ENCODE results near the gene RPRML.
"Not testable (repeated sequence)": the region's sequence is repeated elsewhere in the genome, so short reads cannot be mapped to it uniquely, and the experiment has no call there.

The RPRML gene

GRCh38 chr17:47009759-47010594 is 30.9 kb upstream of the RPRML start:
- no peak overlapping the region for H3K4me3 ChIP-seq (ENCODE audit: low read length)
- H3K4me2 ChIP-seq (ENCODE audit: low read depth, low read length): no peak overlapping the region
- no peaks in the 10 kb centered on the region for H3K9me2 ChIP-seq (replicated peaks; ENCODE audit: insufficient read depth, low read length)
- no peaks in the 10 kb centered on the region for H3K9me3 ChIP-seq (replicated peaks; ENCODE audit: insufficient read depth, low read length)
- no peak overlapping the region for H2AFZ ChIP-seq (ENCODE audit: low read length)
- H3K36me3 ChIP-seq (replicated peaks; ENCODE audit: insufficient read depth, low read length): no peaks in the 10 kb centered on the region
- H3K9ac ChIP-seq (ENCODE audit: low read length): no peak overlapping the region
- no peak for DNase-seq
- H3K27me3 ChIP-seq (replicated peaks; ENCODE audit: insufficient read depth, low read length): no peaks in the 10 kb centered on the region
- H3F3A ChIP-seq (ENCODE audit: insufficient read depth, low read length): no peaks in the 10 kb centered on the region
- no peak for TF ChIP-seq EZH2phosphoT487 (IDR thresholded peaks at IDR 0.05; ENCODE audit: low read length)
- TF ChIP-seq CTCF (IDR thresholded peaks at IDR 0.05; ENCODE audit: low read length): no peak
- TF ChIP-seq EZH2 (optimal IDR thresholded peaks at IDR 0.05; ENCODE audit: low read depth, low read length): no peak
- H4K20me1 ChIP-seq (ENCODE audit: insufficient read depth, low read length): no peaks in the 10 kb centered on the region
- H3K4me1 ChIP-seq (ENCODE audit: low read length): no peaks in the 10 kb centered on the region
- H3K79me2 ChIP-seq (ENCODE audit: low read length): no peaks in the 10 kb centered on the region
- no peak overlapping the region for H3K27ac ChIP-seq (ENCODE audit: low read length)

- Histone ChIP-seq H3K4me3 (ENCODE audit: low read length) (no peak overlapping the region), H3K4me1 (ENCODE audit: low read length) (peaks cover 5% of the 10 kb centered on the region; the same call in 1 of the 2 replicates), H3K27ac (ENCODE audit: low read length) (no peak overlapping the region), H3K36me3 (replicated peaks; ENCODE audit: insufficient read depth, low read length) (no peaks in the 10 kb centered on the region), H4K20me1 (ENCODE audit: insufficient read depth, low read length) (no peaks in the 10 kb centered on the region), H3K27me3 (replicated peaks; ENCODE audit: insufficient read depth, low read length) (no peaks in the 10 kb centered on the region), H2AFZ (ENCODE audit: low read length) (no peak overlapping the region), H3F3A (ENCODE audit: insufficient read depth, low read length) (no peaks in the 10 kb centered on the region), H3K9me3 (replicated peaks; ENCODE audit: insufficient read depth, low read length) (no peaks in the 10 kb centered on the region), H3K9ac (ENCODE audit: low read length) (no peak overlapping the region), H3K79me2 (ENCODE audit: low read length) (no peaks in the 10 kb centered on the region), H3K9me2 (replicated peaks; ENCODE audit: insufficient read depth, low read length) (no peaks in the 10 kb centered on the region), H3K4me2 (ENCODE audit: low read depth, low read length) (no peak overlapping the region)
- TF ChIP-seq EZH2 (optimal IDR thresholded peaks at IDR 0.05; ENCODE audit: low read depth, low read length) (no peak), CTCF (IDR thresholded peaks at IDR 0.05; ENCODE audit: low read length) (no peak), EZH2phosphoT487 (IDR thresholded peaks at IDR 0.05; ENCODE audit: low read length) (no peak)
- no peak for DNase-seq
Measured at GRCh38 chr17:47004906-47005305, 25.9 kb upstream of the RPRML start.

GRCh38 chr17:47003864-47004263 is 24.8 kb upstream of the RPRML start:
- not testable (repeated sequence) for H2AFZ ChIP-seq (ENCODE audit: low read length); H3K36me3 ChIP-seq (replicated peaks; ENCODE audit: insufficient read depth, low read length); H3F3A ChIP-seq (ENCODE audit: insufficient read depth, low read length); H3K4me1 ChIP-seq (ENCODE audit: low read length); H3K4me3 ChIP-seq (ENCODE audit: low read length); H3K9ac ChIP-seq (ENCODE audit: low read length); H3K9me3 ChIP-seq (replicated peaks; ENCODE audit: insufficient read depth, low read length); H3K27ac ChIP-seq (ENCODE audit: low read length); H3K4me2 ChIP-seq (ENCODE audit: low read depth, low read length); DNase-seq; H3K9me2 ChIP-seq (replicated peaks; ENCODE audit: insufficient read depth, low read length); H3K27me3 ChIP-seq (replicated peaks; ENCODE audit: insufficient read depth, low read length); H3K79me2 ChIP-seq (ENCODE audit: low read length); H4K20me1 ChIP-seq (ENCODE audit: insufficient read depth, low read length)
